ENCODE measurements around the gene PIGBOS1. TPM values are rescaled to one million over a fixed set of nuclear protein-coding genes. Genes with fewer than 3 reads are reported as not detected.
A peak's percentile ranks its signal among the peaks of the same experiment; 100 is the strongest.
"Not testable (repeated sequence)": the region's sequence is repeated elsewhere in the genome, so short reads cannot be mapped to it uniquely, and the experiment has no call there.

PIGBOS1 gene
- total RNA-seq, 2 donors from 2014 or later: 15.5 to 34.1 TPM

- intact Hi-C loops (cut with DNase I): loop anchor here (2.0 kb wide), 1 partner anchor 73 kb away; no protein-coding TSS in a partner anchor
- H3K4me1 ChIP-seq (replicated peaks): no peaks in the 10 kb centered on the region
- DNase-seq (ENCODE audit: low spot score): peak; percentile 73
- TF ChIP-seq POLR2AphosphoS5 (IDR thresholded peaks at IDR 0.05) (peak; percentile 38), CTCF (IDR thresholded peaks at IDR 0.05) (no peak), POLR2A (IDR thresholded peaks at IDR 0.05) (peak; percentile 57)
- H3K27me3 ChIP-seq (replicated peaks; ENCODE audit: insufficient read depth): no peaks in the 10 kb centered on the region
- under 1% methylated on average over 64 of the region's 69 CpGs for WGBS
- H3K4me3 ChIP-seq: peak within 1 kb of the TSS; percentile 81 to 93
- peak within 1 kb of the TSS; percentile 93 to 97 for H3K27ac ChIP-seq
- no peaks in the 10 kb centered on the region for H3K36me3 ChIP-seq
- H3K9me3 ChIP-seq: no peaks in the 10 kb centered on the region
Observed at GRCh38 chr15:55289746-55290527, 29.0 kb downstream of the PIGBOS1 start, which contains the start of gene RAB27A. RAB27A (minus strand) TSS chr15:55289813; CDS start chr15:55234934, 54,879 bp downstream.

GRCh38 chr15:55289011-55289745 is 29.7 kb downstream of the PIGBOS1 start:
- Histone ChIP-seq H3K4me1 (replicated peaks) (no peaks in the 10 kb centered on the region), H3K4me3 (peak overlapping the region; percentile 81 to 93), H3K36me3 (no peaks in the 10 kb centered on the region), H3K9me3 (no peaks in the 10 kb centered on the region), H3K27ac (peak overlapping the region; percentile 93 to 97), H3K27me3 (replicated peaks; ENCODE audit: insufficient read depth) (no peaks in the 10 kb centered on the region)
- intact Hi-C loops (cut with DNase I): no loop called here
- 2% methylated on average over 29 of the region's 37 CpGs for WGBS
- DNase-seq (ENCODE audit: low spot score): peak; percentile 39
- TF ChIP-seq POLR2AphosphoS5 (IDR thresholded peaks at IDR 0.05): peak; percentile 37
- TF ChIP-seq CTCF (IDR thresholded peaks at IDR 0.05): no peak
- no peak for TF ChIP-seq POLR2A (IDR thresholded peaks at IDR 0.05)

GRCh38 chr15:55288006-55288717 is 30.8 kb downstream of the PIGBOS1 start:
- Histone ChIP-seq H3K27me3 (replicated peaks; ENCODE audit: insufficient read depth) (no peaks in the 10 kb centered on the region), H3K4me3 (peak overlapping the region in 1 of 2 donors; percentile 93)
- intact Hi-C loops (cut with DNase I): no loop called here

GRCh38 chr15:55286442-55287189 is 32.3 kb downstream of the PIGBOS1 start:
- DNase-seq (ENCODE audit: low spot score); H3K27me3 ChIP-seq (replicated peaks; ENCODE audit: insufficient read depth); H3K36me3 ChIP-seq; H3K4me3 ChIP-seq; H3K9me3 ChIP-seq; intact Hi-C loops (cut with DNase I); H3K4me1 ChIP-seq (replicated peaks): not testable (repeated sequence)
- 97% methylated on average over 10 of the region's 10 CpGs for WGBS
- H3K27ac ChIP-seq: peak overlapping the region in 1 of 2 donors; percentile 97

More at GRCh38 chr15:55288006-55288717, 30.8 kb downstream of the PIGBOS1 start:
- no peaks in the 10 kb centered on the region for H3K9me3 ChIP-seq
- H3K27ac ChIP-seq: peak overlapping the region; percentile 93 to 97
- 84% methylated on average over 8 of the region's 8 CpGs for WGBS
- H3K4me1 ChIP-seq (replicated peaks): no peaks in the 10 kb centered on the region
- DNase-seq (ENCODE audit: low spot score): no peak
- no peaks in the 10 kb centered on the region for H3K36me3 ChIP-seq
- TF ChIP-seq POLR2AphosphoS5 (IDR thresholded peaks at IDR 0.05) (no peak), CTCF (IDR thresholded peaks at IDR 0.05) (no peak), POLR2A (IDR thresholded peaks at IDR 0.05) (no peak)

All from prostate gland (tissue), 2 donors.